Stomach (tissue), 4 donors: ENCODE results near the gene TXNDC11.

Source experiments
- EP300 ChIP-seq: sonication (generic); formaldehyde crosslinking; IDR thresholded peaks from one replicate; pipeline ENCODE4 v1.6.1; 2017; ENCODE audit warnings: antibody characterized with exemption
- POLR2A ChIP-seq, 4 donors: fragments of 450-650 bp; IDR thresholded peaks; one replicate each; pipeline ENCODE4 v1.6.1; 2016; ENCODE audit warnings: antibody characterized with exemption in 4 of 4, control low read depth in 2 of 4, mild to moderate bottlenecking in 1 of 4, moderate library complexity in 1 of 4
- POLR2AphosphoS5 ChIP-seq, 3 donors: sonication (generic); formaldehyde crosslinking; IDR thresholded peaks; one replicate each; pipeline ENCODE4 v1.6.1; 2016; ENCODE audit warnings: antibody characterized with exemption in 3 of 3
- TF ChIP-seq, protein P1 (sequence below), 7 experiments: fragments of 450-650 bp in 4 of 7; fragments of 200-600 bp in 3 of 7; sonication (generic) in 3 of 7; IDR thresholded peaks; one replicate each; pipeline ENCODE4 v1.5.1; 2016 to 2019; ENCODE audit warnings: antibody characterized with exemption in 7 of 7, control low read depth in 2 of 7, mild to moderate bottlenecking in 1 of 7

DNA sequence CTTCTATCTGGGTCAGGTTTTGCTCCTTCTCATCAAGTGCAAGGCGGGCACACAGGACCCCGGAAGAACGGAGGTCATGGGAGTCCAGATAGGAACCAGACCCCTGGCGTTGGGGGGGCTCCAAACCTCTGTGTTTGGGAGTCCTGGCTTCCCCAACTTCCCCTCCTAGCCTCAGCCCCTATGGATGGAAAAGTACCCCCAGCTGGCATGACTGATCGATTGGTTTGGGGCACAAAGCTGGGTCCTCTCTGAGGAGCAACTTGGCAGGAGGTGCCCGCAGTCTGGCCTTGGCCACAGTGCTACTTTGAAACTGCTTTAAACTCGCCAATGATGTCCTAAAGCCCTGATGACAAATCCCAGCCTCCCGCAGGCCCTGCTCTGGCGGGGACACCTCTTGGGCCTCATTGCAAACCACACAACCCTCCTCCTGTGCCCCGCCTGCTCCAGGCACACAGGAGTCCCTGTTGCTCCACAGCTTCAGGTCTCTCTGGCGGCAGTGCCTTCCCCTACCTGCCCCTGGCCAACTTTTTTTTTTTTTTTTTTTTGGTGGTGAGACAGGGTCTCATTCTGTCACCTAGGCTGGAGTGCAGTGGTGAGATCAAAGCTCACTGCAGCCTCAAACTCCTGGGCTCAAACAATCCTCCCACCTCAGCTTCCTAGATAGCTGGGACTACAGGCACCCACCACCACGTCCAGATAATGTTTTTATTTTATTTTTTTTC, 112.5 kb downstream of the TXNDC11 start:
- TF ChIP-seq EP300 = no peak
- TF ChIP-seq, protein P1, sequence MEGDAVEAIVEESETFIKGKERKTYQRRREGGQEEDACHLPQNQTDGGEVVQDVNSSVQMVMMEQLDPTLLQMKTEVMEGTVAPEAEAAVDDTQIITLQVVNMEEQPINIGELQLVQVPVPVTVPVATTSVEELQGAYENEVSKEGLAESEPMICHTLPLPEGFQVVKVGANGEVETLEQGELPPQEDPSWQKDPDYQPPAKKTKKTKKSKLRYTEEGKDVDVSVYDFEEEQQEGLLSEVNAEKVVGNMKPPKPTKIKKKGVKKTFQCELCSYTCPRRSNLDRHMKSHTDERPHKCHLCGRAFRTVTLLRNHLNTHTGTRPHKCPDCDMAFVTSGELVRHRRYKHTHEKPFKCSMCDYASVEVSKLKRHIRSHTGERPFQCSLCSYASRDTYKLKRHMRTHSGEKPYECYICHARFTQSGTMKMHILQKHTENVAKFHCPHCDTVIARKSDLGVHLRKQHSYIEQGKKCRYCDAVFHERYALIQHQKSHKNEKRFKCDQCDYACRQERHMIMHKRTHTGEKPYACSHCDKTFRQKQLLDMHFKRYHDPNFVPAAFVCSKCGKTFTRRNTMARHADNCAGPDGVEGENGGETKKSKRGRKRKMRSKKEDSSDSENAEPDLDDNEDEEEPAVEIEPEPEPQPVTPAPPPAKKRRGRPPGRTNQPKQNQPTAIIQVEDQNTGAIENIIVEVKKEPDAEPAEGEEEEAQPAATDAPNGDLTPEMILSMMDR (IDR thresholded peaks at IDR 0.05) = no peak
- TF ChIP-seq POLR2AphosphoS5 (IDR thresholded peaks at IDR 0.05) = no peak
- TF ChIP-seq POLR2A (IDR thresholded peaks at IDR 0.05) = no peak
